ENCODE results near the gene EPS8L2.

The EPS8L2 gene

DNA sequence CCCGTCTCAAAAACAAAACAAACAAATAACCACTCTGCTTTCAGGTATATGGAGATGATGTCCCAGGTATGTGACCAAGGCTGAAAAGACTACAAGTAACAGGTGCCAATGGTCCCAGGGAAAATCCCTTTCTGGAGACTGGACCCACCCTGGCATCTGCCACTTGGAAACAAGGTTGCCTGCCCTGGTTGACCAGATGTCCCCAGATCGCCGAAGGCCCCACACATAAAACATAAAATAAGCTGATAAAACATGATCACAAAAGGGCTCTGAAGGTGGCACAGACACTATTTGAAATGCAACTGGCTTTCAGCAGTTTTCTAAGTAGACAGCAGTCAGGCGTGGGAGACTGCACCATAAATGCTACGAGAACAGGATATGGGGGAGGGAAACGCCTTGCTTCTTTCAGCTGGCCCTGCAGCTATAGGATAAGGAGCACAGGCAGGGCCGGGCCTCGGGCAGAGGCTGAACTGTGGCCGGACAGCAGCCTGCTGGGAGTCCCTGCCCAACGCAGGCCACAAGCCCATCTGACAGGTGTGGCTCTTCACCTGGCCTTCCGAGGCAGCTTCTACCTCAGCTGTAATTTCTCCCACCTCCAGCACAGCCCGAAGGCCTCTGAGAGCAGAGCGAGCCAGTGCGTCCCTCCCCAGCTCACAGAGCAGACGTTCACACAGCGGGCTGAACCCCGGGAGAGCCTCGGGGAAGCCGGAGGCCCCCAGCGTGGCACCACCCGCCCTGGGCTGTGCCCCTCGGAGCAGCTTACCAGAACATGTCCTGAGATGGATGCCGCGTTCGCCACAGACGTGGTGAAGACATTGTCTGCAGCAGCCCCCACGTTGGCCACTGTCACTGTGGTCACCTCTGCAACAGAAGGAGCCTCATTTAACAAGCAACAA lies 15.0 kb upstream of the EPS8L2 start:
- no peak for DNase-seq

- DNase-seq = no peak
Observed at GRCh38 chr11:691710-692590, 14.1 kb upstream of the EPS8L2 start.

DNA sequence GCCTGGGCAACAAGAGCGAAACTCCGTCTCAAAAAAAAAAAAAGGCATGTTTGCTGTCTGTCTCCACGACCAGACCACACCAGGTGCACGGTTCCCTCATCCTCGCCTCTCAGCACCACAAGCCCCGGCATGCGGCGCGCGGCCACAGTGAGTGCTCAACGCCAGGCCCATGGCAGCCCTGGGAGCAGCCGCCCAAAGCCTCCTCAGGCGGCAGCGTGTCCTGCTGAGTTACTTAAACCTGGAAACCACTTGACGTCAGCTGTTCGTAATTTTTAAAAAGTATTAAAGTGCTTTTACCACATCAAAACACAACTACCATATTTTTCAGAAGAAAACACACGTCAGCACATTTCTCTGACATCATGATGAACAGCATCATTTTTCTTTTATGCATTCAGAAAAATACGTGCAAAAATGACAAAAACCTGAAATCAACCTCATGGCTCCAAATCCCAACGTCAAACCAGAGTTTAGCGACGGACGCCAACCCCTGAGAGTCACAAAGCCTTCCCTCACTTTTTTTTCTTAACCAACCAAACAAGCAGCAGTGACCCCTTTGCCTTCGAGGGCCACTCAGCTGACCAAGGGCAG lies 13.1 kb upstream of the EPS8L2 start:
- no peak for DNase-seq

DNA sequence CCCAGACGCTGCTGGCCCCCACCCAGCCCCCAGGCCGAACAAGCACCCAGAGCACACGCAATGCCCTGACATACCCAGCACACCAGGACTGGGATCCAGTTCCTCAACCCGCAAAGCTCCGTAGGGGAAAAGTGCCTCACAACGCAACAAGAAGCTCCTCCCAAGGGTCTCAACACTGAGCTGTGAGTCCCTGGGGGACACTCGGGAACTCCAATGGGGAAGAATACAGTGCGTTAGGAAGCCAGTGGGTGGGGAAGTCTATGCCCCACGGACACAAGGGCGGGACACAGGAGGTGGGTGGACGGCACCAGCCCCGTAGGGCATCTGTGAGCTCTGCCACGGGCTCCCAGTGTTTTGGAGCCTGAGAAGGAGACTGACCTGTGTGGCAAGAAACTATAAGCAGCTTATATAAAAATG lies 12.6 kb upstream of the EPS8L2 start:
- no peak for DNase-seq

DNA sequence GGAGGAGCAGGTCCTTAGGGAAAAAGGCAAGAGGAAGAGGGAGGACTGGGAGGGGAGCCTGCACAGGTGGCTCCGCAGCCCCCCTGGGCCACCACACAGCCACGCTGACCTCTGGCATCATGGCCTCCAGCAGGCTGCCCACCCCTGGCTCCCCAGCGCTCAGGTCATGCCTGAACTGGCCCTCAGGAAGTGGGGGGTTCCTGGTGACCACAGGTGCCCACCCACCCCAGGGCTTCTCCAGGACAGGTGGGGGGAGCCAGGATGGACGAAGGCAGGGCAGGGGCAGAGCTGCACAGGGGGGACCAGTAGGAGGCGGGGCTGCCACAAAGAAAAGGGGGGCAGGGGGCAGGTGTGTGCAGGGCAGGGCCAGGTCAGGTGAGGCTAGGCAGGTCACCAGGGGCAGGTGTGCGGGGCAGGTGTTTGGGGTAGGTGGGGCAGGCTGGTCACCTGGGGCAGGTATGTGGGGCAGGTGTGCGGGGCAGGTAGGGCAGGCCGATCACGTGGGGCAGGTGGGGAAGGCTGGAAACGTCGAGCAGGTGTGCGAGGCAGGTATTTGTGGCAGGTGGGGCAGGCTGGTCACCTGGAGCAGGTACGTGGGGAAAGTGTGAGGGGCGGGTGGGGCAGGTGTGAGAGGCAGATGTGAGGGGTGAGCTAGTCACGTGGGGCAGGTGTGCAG lies 12.0 kb upstream of the EPS8L2 start:
- DNase-seq = no peak

DNA sequence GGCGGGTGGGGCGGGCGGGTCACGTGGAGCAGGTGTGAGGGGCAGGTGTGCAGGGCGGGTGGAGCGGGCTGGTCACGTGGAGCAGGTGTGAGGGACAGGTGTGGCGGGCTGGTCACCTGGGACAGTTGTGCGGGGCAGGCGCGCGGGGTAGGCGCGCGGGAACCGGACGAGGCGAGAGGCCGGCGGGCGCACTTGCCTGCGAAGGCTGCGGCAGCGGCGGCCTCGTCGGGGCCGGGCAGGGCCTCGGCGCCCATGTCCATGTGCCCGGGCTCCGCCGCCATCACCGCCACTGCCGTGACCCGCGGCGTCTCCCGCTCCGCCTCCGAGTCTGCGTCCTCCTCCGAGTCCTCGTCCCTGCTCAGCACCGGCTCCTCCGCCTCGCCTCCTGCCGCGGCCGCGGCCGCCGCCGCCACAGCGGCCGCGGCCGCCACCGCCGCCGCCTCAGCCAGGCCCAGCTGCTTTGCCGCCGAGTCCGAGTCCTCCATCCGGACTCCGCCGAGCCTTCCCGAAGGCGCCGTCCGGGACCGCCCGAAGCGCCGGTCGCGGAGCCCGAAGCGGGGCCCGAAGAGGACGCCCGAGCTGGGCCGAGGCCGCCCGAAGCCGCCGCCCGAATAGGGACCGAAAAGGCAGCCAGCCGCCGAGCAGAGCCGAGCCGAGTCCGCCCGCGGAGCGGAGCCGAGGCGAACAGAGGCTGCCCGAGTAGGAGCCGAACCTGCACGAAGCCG lies 11.3 kb upstream of the EPS8L2 start, which contains the start of gene DEAF1:
DEAF1 (minus strand) TSS at position 660 of the 725 bp plus-strand sequence; CDS start at position 485, 175 bp downstream.
- peak; percentile 99 for DNase-seq

DNA sequence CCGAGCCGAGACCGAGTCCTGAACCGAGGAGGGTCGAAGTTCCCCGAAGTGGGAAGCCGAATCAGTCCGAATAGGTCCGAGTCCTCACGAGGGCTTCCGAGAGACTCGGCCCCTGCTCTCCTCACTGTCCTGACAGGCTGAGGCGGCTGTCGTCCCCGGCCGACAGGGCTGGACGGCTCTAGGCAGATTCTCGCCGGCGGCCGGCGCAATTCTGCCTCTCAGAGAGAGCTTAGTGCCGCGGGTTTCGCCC lies 10.8 kb upstream of the EPS8L2 start:
- no peak for DNase-seq

DNA sequence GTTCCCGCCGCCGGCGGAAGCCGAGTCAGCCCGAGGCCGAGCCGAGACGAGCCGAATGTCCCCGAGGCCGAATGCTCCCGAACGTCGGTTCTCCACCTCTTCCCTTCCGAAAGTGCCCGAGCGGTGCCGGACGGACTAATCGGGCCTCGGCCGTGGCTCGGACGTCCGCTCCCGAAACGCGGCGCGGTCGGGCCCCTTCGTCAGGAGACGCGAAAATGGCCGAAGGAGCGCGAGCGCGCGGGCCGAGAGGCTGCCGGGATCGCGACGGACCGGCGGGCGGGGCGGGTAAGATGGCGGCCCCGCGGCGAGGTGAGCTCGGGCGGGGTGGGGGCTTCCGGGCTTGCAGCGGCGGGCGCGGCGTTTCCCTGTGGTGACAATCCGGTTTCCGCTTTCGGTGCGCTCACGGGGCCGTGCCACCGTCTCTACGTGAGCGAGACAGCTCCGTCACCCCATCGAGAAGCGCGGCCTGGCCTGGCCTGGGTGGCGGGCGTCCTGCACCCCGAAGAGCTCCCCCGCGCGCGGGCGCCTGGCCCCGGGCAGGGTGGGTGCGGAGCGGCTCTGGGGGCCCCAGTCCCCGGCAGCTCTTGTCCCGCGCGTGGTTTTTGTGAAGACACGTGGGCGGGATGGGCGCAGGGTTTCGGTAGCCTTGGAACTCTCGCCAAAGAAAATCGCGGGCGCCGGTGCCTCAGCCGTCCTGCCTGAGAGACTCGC lies 10.3 kb upstream of the EPS8L2 start, which contains the start of gene TMEM80:
TMEM80 (plus strand) TSS at position 279 of the 711 bp plus-strand sequence; CDS start at position 291, 12 bp downstream.
- DNase-seq = peak; percentile 95

- DNase-seq = no peak
Observed at GRCh38 chr11:696955-697491, 9.0 kb upstream of the EPS8L2 start.

GRCh38 chr11:697811-698311 lies 8.2 kb upstream of the EPS8L2 start:
- DNase-seq = no peak

GRCh38 chr11:698493-699115 lies 7.4 kb upstream of the EPS8L2 start:
- DNase-seq = no peak

DNA sequence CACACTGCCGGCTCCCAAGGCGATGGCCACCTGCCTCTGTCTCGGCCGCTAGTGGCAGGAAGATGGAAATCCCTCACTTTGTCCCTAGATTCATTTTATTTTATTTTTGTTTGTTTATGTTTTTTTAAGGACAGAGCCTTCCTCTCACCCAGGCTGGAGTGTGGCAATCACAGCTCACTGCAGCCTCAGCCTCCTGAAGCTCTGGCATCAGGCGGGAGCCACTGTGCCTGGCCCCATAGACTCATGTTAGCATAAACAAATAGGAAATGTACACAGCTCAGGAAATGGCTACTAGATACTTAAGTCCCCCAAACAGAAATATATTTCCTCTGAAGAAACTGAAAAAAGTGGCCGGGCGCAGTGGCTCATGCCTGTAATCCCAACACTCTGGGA lies 6.9 kb upstream of the EPS8L2 start:
- no peak for DNase-seq

DNA sequence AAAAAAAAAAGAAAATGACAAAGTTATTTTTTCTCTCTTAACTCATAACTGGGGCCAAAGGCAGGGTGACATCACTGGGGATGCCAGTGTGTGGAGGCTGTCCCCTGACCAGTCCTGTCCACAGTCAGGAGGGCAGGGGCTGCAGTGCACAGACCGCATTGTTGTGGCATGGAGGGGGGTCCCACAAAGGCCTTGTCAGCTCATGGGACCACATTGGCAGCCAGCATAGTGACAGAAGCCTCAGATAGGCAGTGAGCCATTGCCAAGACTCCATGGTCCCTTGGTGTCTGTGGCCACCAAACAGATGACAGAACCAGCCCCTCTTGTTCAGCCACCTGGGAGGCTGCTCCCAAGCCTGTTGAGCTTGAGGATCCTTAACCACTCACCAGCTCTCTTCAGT lies 6.3 kb upstream of the EPS8L2 start:
- DNase-seq = no peak

DNA sequence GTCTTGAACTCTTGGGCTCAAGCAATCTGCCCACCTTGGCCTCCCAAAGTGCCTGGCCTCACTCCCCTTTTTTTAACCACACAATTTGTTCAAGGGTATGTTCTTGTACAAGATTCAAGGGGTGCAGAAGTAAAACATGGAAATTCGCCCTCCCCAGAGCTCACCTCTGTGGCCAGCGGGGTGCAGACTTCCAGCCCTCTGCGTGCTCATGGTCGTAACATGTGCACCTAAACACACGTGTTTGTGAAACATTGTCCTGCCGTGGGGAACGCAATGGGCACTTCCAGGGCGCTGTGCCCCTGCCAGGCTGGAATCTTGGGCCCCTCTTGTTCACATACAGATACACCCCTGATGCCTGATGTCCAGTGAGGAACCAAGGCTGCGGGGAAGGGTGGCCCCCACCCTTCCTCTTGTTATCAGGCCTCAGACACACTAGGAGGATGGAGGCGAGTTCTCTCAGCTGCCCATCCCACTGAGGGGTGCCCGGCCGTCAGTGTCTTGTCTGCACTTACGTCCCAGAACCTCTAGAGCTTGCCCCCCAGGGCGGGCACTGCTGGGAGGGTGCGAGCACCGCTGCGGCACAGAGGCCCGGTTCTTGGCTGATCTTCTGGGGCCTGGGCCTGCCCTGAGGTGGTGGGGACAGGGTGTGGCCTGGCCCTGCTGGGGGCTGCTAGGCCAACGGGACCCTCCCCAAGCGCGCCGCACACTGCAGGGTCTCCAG lies 4.1 kb upstream of the EPS8L2 start:
- no peak for DNase-seq

GRCh38 chr11:702462-703461 lies 3.3 kb upstream of the EPS8L2 start:
- DNase-seq = no peak

DNA sequence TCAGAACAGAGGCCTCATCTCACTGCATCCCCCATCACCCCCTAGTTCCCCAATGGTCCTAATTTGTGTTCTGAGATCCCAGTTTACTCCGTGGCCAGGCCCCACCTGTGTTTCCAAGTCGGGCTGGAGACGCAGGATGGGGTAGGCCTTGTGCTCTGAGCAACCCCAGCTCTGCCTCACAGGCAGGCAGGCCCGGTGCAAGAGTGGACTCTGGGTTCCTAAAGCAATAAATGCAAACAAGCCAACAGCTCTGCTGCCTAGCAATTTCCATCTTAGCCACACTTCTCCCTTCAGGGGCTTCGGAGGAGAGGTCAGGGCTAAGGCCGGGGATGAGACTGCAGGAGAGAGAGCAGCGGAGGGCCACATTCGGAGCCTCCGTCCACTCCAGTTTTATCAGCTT lies 2.5 kb upstream of the EPS8L2 start:
- no peak for DNase-seq

- no peak for DNase-seq
Observed at GRCh38 chr11:704228-704674, 1.8 kb upstream of the EPS8L2 start.
